Stimulated activated CD4-positive, alpha-beta T cell treated with anti-CD3 and anti-CD28 coated beads, Interleukin-2, amount 100 ng/mL, for 48 hours (primary cell): ENCODE results near the gene ACOT11.

Source experiments
- DNase-seq, 2 donors: peaks; one replicate each; pipeline ENCODE4 v3.0.0-alpha.2; 2020

Gene ACOT11

DNA sequence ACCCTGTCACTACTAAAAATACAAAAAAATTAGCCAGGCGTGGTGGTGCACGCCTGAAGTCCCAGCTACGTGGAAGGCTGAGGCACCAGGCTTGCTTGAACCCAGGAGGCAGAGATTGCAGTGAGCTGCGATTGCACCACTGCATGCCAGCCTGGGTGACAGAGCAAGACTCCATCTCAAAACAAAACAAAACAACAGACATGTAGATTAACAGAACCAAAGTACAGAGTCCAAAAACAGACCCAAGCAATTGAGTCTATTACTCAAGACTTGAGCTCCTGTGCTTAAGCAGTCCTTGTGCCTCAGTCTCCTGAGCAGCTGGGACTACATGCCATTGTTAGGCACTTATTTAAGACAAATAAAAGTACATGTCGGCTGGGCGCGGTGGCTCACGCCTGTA, 9.5 kb upstream of the ACOT11 start:
- DNase-seq, result no peak

GRCh38 chr1:54540582-54541295, 7.3 kb upstream of the ACOT11 start:
- DNase-seq, result no peak

DNA sequence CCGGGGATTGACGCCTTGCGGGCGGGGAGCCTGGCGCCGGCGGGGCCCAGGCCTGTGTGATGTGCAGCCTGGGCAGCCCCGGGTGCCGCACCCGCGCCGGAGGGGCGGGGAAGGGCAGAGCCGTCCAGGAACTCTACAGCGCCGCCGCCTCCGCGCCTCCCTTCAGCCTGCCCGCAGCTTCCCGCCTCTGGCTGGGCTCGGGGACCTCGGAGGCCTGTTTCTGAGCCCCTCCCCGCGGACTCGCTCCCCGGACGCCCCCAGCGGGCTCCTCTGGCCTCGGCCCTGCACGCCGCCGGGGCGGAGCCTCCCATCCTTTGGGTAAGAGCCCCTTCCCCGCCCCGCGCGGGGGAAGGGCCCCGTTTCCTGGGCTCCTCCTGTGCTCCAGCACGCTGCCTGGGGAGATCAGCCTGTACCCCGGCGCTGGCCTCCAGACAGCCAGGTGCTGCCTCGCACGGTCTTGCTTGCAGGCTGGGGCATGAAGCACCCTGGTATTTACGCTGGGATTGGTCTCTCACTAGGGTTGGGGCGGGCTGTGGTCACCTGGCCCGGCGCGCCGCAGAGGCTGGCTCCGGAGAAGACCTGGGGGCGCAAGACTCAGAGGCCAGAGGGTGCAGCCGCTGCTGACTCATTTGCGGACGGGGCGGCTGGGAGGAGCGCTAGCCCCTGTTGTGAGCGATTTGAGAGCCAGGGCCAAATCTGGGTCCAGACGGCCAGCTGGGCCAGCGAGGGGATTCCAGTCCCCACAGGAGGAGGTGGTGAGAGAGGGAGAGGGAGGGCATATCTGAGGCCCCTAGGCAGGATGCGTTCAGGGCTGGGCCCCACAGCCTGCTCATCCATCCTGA, 5.7 kb upstream of the ACOT11 start:
- DNase-seq, result peak; percentile 54

DNA sequence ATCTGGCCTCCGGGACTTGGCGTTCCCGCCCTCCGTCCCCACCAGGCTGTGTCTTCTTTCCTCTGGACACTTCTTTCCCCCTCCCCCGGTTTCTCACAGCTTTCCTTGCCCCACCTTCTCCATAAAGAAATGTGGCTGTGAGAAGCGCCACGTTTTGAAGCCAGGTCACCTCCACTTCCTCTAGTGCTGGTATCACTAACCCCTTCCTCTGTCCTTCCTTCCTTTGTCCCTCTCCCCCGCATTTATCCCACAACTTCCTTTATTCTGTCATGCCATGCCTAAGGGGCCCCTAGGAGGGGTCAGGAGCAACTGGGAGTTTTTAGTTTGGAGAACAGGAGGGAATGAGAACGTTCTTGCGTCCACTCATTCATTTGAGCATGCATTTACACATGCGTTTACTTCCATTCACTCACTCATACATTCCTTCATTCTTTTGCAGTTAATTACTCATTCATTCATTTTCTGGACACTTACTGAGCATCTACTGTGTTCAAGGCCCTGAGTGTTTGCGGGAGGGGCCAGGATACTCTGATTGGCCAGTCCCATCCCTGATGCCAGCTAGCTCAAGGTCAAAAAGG, 5.0 kb upstream of the ACOT11 start:
- no peak for DNase-seq

DNA sequence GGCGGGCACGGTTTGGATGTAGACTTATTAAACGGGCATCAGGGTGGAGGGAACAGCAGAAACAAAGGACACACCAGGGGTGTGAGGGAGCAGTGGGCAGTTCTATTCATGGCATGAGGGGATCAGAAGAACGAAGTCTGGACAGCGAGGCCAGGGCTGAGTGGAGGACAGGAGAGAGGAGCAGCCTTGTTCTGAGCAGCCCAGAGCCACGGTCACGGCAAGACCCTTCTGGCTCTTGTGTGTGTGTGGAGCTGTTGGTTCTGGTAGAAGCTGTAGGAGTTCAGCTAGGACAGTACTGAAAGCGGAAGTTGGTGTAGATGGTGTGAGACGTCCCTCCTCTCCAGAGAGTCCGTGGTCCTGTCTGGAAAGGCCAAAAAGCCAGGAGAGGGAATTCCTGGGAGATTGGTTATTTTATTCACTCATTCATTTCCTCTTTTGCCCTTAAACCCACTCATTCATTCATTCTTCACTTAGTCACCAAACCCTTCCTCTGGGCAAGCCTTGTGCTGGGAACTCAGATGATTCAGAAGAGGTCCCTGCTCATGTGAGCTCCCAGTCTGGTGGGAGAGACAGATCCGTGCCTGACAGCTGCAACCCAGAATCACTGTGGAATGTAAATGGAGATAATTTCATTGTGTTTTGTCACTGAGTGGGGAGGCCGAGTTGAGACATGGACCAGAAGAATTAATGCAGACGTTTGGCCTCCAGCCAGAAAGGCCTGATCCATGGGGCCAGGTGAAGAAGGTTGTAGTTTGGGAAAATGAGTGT, 4.1 kb upstream of the ACOT11 start:
- DNase-seq, result no peak

- DNase-seq, result no peak
Measured at GRCh38 chr1:54545916-54546635, 2.0 kb upstream of the ACOT11 start.

DNA sequence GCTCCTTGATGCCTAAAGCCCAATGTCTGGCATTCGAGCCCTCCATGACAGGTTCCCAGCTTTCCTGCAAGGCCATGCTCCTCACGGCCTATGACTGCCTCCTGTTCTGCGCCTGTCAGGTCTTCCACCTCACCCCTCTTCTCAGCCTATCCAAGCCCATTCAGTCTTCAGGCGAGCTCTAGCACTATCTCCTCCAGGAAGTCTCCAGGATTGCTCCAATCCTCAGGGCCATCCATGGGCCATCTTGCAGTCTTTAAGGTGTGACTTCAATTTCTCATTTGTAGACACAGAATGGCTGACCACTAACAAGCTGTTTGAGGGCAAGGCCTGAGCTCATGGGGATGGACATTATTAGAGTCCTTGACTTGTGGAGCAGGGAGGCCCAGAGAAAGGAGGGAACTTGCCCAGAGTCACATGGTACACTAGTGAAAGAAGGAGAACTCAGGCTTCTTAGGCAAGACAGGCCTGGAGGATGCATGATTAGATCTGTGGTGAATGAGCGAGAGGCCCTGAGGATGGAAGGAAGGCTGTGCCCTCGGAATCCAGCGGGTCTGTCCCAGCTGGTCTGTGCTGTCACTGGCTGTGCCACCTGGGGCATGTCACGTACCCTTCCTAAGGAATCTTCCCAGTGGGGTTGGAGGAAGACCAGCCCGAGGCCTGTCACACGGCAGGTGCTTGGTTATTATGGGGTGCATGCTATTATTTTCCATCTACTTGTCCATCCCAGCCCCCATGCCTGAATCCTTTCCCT, 1.2 kb upstream of the ACOT11 start:
- DNase-seq, result no peak

DNA sequence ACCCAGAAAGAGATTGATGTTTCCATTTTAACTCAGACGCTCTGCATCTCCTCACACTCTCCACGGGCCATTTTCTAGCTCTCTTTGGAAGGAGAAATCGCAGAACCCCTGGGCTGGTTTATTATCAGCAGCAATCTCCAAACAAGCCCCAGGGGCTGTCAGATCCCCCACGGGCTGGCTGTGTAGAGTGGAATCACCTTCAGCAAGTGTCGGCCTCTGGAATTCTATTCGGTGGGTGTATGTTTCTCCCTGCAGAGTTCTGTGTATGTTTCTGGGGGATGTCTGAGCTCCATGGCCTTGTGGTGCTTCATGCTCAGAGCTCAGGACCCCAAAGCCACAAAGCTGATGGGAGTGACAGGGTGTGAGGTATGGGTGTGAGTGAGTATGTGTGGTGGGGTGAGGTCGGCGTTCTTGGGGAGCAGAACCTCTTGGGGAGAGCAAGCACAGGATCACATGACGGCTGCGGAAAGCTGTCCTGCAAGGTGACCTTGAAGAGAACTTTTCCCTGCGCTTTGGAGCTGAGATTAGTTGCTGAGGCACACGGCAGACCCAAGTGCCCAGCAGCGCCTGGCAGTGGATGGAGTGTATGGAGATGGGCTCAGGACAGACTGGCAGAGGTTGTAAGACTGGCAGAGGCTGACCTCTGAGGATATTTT, 489 bp downstream of the ACOT11 start:
- no peak for DNase-seq

GRCh38 chr1:54549181-54549924, 1.3 kb downstream of the ACOT11 start:
- no peak for DNase-seq

- no peak for DNase-seq
Measured at GRCh38 chr1:54551891-54552290, 3.9 kb downstream of the ACOT11 start.

DNA sequence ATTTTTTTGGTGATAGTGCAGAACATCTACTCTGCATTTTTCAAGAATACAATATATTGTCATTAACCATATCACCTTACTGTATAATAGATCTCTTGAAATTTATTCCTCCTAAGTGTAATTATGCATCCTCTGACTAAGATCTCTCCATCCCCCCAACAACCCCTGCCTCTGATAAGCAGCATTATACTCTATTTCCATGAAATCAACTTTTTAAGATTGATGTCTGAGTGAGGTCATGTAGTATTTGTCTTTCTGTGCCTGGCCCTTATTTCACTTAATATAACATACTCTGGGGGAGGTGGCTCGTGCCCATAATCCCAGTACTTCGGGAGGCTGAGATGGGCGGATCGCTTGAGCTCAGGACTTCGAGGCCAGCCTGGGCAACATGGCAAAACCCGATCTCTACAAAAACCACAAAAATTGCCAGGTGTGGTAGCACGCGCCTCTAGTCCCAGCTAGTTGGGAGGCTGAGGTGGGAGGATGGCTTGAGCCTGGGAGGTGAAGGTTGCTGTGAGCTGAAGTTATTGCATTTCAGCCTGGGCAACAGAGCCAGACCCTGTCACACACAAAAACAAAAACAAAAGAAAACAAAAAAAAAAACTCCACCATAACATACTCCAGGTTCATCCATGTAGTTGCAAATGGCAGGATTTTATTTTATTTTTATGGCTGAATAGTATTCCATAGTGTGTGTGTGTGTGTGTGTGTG, 5.7 kb downstream of the ACOT11 start:
- no peak for DNase-seq

GRCh38 chr1:54556110-54556509, 8.1 kb downstream of the ACOT11 start:
- DNase-seq, result no peak

DNA sequence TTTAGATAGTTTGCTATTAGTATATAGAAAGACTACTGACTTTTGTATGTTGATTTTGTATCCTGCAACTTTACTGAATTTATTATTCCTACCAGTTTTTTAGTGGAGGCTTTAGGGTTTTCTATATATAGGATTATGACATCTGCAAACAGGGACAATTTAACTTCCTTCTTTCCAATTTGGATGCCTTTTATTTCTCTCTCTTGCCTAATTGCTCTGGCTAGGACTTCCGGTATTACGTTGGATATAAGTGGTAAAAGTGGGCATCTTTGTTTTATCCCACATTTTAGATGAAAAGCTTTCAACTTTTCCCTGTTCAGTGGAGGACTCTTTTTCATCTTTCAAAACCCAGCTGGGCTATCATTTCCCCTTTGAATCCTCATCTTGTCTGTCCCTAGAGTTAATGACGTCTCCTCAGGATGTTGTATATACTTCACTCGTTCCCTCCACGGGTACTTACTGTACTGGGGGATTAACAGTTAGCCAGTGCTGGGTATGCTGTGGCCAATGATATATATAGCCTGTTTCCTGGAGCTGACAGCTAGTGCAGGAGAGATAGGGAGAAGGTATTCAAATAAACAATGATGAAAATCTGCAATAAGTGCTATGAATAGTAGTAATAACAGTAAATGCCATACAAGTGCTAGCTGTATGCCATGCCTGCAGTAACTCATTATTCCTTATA, 9.8 kb downstream of the ACOT11 start:
- DNase-seq, result no peak

GRCh38 chr1:54558434-54559030, 10.5 kb downstream of the ACOT11 start:
- DNase-seq, result no peak

GRCh38 chr1:54559111-54559548, 11.1 kb downstream of the ACOT11 start:
- DNase-seq, result no peak

- DNase-seq, result no peak
Measured at GRCh38 chr1:54559771-54560231, 11.8 kb downstream of the ACOT11 start.

DNA sequence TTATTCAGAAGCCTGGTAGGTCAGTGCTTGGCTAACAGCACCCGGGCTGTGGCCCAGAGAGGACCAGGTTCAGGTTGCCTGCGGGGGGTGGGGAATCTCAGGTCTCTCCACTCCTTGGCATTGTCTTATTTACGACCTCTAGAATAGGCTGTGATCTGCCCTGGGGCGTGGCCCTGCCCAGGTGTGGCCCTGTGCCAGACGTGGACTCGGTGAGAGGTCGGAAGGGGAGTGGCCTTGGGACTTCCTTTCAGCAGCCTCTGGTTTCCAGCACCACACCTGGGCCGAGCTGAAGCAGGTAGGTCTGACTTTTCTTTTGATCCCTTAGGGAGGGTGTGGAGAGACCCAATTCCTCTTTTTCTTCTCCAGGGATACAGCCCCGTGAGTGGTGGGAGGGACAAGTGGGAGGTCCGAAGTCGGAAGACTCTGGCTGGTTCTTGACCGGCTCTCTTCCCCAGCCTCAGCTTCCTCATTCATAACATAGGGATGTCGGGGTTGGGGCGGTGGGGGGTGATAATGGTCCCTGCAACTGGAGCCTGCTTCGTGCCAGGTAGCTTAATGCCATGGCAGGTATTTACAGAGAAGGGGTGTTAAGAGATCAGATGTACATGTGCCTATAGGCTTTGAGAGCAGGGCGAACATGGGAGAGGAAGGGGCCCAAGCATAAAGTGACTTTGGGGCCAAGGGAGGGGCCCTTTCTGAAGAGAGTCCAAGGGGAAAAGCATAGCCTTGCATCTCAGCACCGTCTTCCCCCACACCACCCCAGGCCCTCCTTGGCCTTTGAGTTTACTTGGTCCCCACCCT, 16.5 kb downstream of the ACOT11 start:
- no peak for DNase-seq

GRCh38 chr1:54565113-54565501, 17.1 kb downstream of the ACOT11 start:
- DNase-seq, result no peak
